Measurements from ENCODE around the gene EIF3F.

The EIF3F gene

DNA sequence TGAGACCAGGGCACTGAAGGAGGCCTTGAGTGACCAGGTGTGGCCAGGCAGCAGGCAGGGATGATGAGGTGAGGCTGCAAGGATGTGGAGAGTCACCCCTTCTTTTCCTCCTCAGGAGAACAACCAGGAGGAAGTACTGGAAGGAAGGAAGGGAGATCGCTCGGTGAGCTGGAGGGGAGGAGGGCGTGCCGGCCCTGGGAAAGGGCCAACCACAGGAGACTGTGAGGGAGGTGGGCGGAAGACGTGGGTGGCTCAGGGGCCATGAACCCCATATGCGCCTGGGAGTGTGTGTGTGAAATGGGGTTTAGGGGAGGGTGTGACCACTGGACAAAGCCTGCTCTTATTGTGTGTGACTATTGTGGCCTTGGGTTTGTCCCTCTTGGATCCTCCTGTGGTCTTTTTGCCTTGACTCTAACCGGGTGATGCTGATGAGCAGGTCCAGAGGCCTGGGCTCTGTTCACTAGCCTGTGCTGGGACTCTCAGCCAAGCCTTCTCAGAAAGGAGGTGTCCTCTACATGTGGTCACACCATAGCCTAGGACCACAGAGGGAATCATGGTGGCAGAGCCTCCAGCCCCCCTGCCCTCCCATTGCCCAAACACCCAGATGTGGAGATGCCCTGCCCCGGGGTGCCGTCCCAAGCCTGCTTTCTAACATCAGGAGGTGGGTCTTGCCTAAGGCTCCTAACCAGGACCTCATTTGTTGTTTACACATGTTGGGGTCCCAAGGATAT lies 52.6 kb downstream of the EIF3F start:
- no peak for DNase-seq (ENCODE audit: low read depth in 2 of 2)

DNA sequence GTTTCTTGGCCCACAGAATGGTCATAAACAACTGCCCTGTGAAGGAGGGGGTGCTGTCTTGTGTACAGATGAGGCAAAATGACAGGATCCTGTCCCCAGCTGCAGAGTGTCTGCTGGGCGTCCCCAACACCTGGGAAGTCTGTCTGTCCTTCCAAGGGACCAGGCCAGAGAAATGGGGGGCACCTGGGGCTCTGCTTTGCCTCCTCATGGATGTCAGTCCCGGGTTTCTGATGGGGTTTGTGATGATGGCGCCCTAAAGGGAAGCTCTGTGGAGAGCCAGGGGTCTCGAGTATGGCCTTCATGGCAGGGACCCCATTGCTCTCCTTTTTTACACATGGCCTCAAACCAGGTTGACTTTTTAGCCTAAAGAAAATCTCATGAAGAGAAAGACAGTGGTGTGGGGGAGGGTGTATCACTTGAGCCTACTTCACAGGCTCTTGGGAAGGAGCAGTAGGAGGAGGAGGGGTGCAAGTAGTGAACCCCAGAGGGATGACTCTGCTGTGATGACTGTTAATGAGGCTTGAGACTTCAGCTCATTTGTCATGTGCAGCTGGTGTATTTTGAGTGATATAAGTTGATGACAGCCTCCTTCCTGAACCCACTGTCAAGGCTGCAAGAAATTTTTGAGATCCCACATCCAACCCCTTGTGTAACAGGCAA lies 53.3 kb downstream of the EIF3F start:
- DNase-seq (ENCODE audit: low read depth in 2 of 2), result no peak

DNA sequence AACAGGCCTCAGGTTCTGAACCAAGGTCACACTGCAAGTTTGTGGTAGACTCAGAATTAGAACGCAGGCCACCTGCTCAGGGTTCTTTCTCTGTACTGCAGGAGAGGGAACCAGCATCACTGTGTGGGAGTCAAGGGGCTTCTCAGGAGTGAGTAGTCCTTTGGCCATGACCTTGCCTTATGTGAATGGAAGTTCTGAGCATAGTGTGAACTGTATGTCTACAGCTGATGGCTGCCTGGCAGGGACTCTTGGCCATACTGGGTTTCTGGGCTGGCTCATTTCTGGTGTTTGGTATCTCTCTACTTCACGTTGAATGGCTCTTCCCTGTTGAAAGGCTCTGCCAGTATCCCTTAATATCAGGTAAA lies 53.8 kb downstream of the EIF3F start:
- DNase-seq (ENCODE audit: low read depth in 2 of 2), result no peak

GRCh38 chr11:8041576-8041975 lies 54.4 kb downstream of the EIF3F start:
- no peak for DNase-seq (ENCODE audit: low read depth in 2 of 2)

- no peak for DNase-seq (ENCODE audit: low read depth in 2 of 2)
Observed at GRCh38 chr11:8043756-8044155, 56.6 kb downstream of the EIF3F start.

DNA sequence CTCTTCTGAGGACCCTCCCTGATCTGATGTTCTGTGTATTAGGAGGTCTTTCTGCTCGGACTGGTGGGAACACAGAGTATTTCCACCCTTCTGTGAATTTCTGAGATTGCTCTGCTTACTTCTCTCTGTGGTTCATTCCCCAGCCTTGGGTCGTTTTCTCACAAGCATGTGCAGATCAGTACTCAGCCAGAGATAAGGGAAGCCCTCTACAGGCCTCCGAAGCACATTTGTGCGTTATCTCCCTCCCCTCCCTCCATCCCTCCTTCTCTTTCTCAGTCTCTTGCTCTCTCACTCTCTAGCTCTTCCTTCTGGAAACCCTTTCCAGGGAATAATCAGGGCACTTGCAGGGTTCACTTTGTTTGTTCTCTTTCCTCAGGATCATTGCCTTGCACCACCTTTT lies 58.7 kb downstream of the EIF3F start:
- DNase-seq (ENCODE audit: low read depth in 2 of 2), result no peak

GRCh38 chr11:8047382-8047781 lies 60.2 kb downstream of the EIF3F start:
- no peak for DNase-seq (ENCODE audit: low read depth in 2 of 2)

- no peak for DNase-seq (ENCODE audit: low read depth in 2 of 2)
Observed at GRCh38 chr11:8049084-8049483, 61.9 kb downstream of the EIF3F start.
